IMR-90 (cell line): Measurements from ENCODE around the gene CD36. TPM values are rescaled to one million over a fixed set of nuclear protein-coding genes. Genes with fewer than 3 reads are reported as not detected.

Experiments used
- ATAC-seq: fragments of 200-7000 bp; cut with Tn5 transposase; 2 replicates; pipeline ENCODE4 v1.9.1; 2020; ENCODE audit warnings: low read depth, mild to moderate bottlenecking, moderate library complexity
- BruUV-seq: library from RNA; stranded (reverse); fragments of 400-500 nt; replicated peaks from 2 replicates; lab custom pipeline; 2021; lab: Mats Ljungman, UMichigan
- CTCF ChIA-PET: fragments of 300-600 bp; formaldehyde crosslinking; extraction: SDS; loops from one replicate; lab custom pipeline; 2021; ENCODE audit warnings: antibody characterized with exemption; lab: Yijun Ruan, JAX
- POLR2A ChIA-PET: fragments of 300-600 bp; sonication (Branson Sonifier 250); formaldehyde crosslinking; loops from one replicate; lab custom pipeline; 2022; ENCODE audit warnings: antibody characterized with exemption; ENCODE audit not compliant: unreplicated experiment; lab: Charles Lee
- DNase-seq: peaks from one replicate; pipeline ENCODE4 v3.0.0; 2013
- H2AFZ ChIP-seq: replicated peaks from 2 replicates; pipeline ENCODE3; 2013; ENCODE audit warnings: low read length, mild to moderate bottlenecking; ENCODE audit not compliant: poor library complexity
- H2AK5ac ChIP-seq: 2 replicates; pipeline ENCODE4 v1.6.1; 2013; ENCODE audit warnings: low read depth, low read length, inconsistent platforms
- H2AK9ac ChIP-seq: replicated peaks from 2 replicates; pipeline ENCODE3; 2013; ENCODE audit warnings: mild to moderate bottlenecking, low read depth, low read length, moderate library complexity; ENCODE audit not compliant: poor library complexity
- H2BK120ac ChIP-seq: 2 replicates; pipeline ENCODE4 v1.6.1; 2013; ENCODE audit warnings: low read depth, low read length, inconsistent platforms
- H2BK15ac ChIP-seq: 3 replicates; pipeline ENCODE4 v1.6.1; 2013; ENCODE audit warnings: low read depth, low read length, inconsistent platforms
- H2BK20ac ChIP-seq: 2 replicates; pipeline ENCODE4 v1.6.1; 2013; ENCODE audit warnings: low read depth, mild to moderate bottlenecking, inconsistent platforms, low read length, moderate library complexity
- H2BK5ac ChIP-seq: 2 replicates; pipeline ENCODE4 v1.6.1; 2013; ENCODE audit warnings: mild to moderate bottlenecking, low read depth, low read length, inconsistent platforms; ENCODE audit not compliant: poor library complexity, severe bottlenecking
- H3K14ac ChIP-seq: replicated peaks from 2 replicates; pipeline ENCODE4 v1.6.1; 2013; ENCODE audit warnings: low read depth, low read length, inconsistent platforms
- H3K18ac ChIP-seq: 2 replicates; pipeline ENCODE4 v1.6.1; 2013; ENCODE audit warnings: low read depth, low read length, control low read depth
- H3K23ac ChIP-seq: 2 replicates; pipeline ENCODE4 v1.6.1; 2013; ENCODE audit warnings: low read depth, low read length, inconsistent platforms
- H3K27ac ChIP-seq: 2 replicates; pipeline ENCODE4 v1.5.1; 2013; ENCODE audit warnings: mild to moderate bottlenecking, control low read depth, low read length; ENCODE audit not compliant: insufficient read depth
- H3K27me3 ChIP-seq: 2 replicates; pipeline ENCODE4 v1.6.1; 2013; ENCODE audit warnings: low read length; ENCODE audit not compliant: control insufficient read depth, insufficient read depth
- H3K36me3 ChIP-seq: 2 replicates; pipeline ENCODE4 v1.6.1; 2013; ENCODE audit warnings: low read length, mixed read lengths; ENCODE audit not compliant: control insufficient read depth, insufficient read depth
- H3K4ac ChIP-seq: 2 replicates; pipeline ENCODE4 v1.6.1; 2013; ENCODE audit warnings: low read depth, low read length, inconsistent platforms
- H3K4me1 ChIP-seq: 2 replicates; pipeline ENCODE4 v1.6.1; 2013; ENCODE audit warnings: low read length, mixed read lengths; ENCODE audit not compliant: control insufficient read depth, insufficient read depth
- H3K4me2 ChIP-seq: 2 replicates; pipeline ENCODE4 v1.6.1; 2013; ENCODE audit warnings: low read depth, mild to moderate bottlenecking, control low read depth, low read length, moderate library complexity
- H3K4me3 ChIP-seq: 2 replicates; pipeline ENCODE4 v1.5.1; 2013; ENCODE audit warnings: low read depth, mild to moderate bottlenecking, control low read depth, low read length, moderate library complexity; ENCODE audit not compliant: insufficient read depth
- H3K56ac ChIP-seq: 2 replicates; pipeline ENCODE4 v1.6.1; 2013; ENCODE audit warnings: low read length, inconsistent platforms; ENCODE audit not compliant: insufficient read depth; ENCODE audit errors: extremely low read depth
- H3K79me1 ChIP-seq, 2 experiments: 2 replicates each; pipeline ENCODE4 v1.6.1; 2013; ENCODE audit warnings: low read length in 2 of 2, inconsistent platforms in 1 of 2, low read depth in 1 of 2
- H3K9ac ChIP-seq: 2 replicates; pipeline ENCODE4 v1.6.1; 2013; ENCODE audit warnings: low read depth, low read length, control low read depth
- H3K9me1 ChIP-seq: 2 replicates; pipeline ENCODE4 v1.6.1; 2013; ENCODE audit warnings: low read length, inconsistent platforms; ENCODE audit not compliant: insufficient read depth
- H3K9me3 ChIP-seq: 2 replicates; pipeline ENCODE4 v1.6.1; 2013; ENCODE audit warnings: low read length; ENCODE audit not compliant: control insufficient read depth, insufficient read depth
- H4K20me1 ChIP-seq: 2 replicates; pipeline ENCODE4 v1.6.1; 2013; ENCODE audit warnings: low read length, inconsistent platforms; ENCODE audit not compliant: insufficient read depth
- H4K5ac ChIP-seq: 2 replicates; pipeline ENCODE4 v1.6.1; 2013; ENCODE audit warnings: mild to moderate bottlenecking, low read depth, low read length, control low read depth
- H4K8ac ChIP-seq, 2 experiments: 2 replicates each; pipeline ENCODE4 v1.6.1; 2013; ENCODE audit warnings: low read depth in 2 of 2, low read length in 2 of 2, control low read depth in 1 of 2, inconsistent platforms in 1 of 2
- H4K91ac ChIP-seq: 2 replicates; pipeline ENCODE4 v1.6.1; 2013; ENCODE audit warnings: low read depth, low read length, inconsistent platforms; ENCODE audit not compliant: insufficient read depth
- MAFK ChIP-seq: IDR thresholded peaks from 2 replicates; pipeline ENCODE4 v1.6.1; 2012; ENCODE audit warnings: low read depth, low read length, improper control_type of control experiment
- SMC3 ChIP-seq: fragments of 150-350 bp; IDR thresholded peaks from 2 replicates; pipeline ENCODE4 v1.6.1; 2016; ENCODE audit warnings: low read depth, mild to moderate bottlenecking, antibody characterized with exemption, low read length, moderate library complexity
- whole genome bisulfite sequencing, 2 experiments: methylation state at CpG; one replicate each; pipeline versions ENCODE4 v1.1.5 to v1.1.7; 2013; ENCODE audit warnings: missing lambda C conversion rate in 2 of 2; ENCODE audit not compliant: insufficient read length in 1 of 2; ENCODE audit errors: extremely low coverage in 2 of 2; 5-methylcytosine and 5-hydroxymethylcytosine counted together
- dilution Hi-C: fragments of 300-500 bp; cut with HindIII; formaldehyde crosslinking; loops from one replicate; pipeline ENCODE4 v1.14.3; 2018; ENCODE audit warnings: low sequenced_read_pairs; ENCODE audit not compliant: unreplicated experiment
- in situ Hi-C: fragments of 300-500 bp; cut with MboI; formaldehyde crosslinking; loops from 3 replicates; pipeline ENCODE4 v1.14.3; 2019; ENCODE audit warnings: low sequenced_read_pairs, inconsistent platforms, mixed read lengths
- intact Hi-C: fragments of 100-400 bp; cut with micrococcal nuclease; formaldehyde crosslinking; loops from 2 replicates; pipeline ENCODE4 v1.10.0; 2022
- polyA plus RNA-seq, 3 experiments: library from polyadenylated mRNA; depleted of rRNA; stranded (reverse); fragments of >200 nt; gene quantifications; 2 replicates each; pipeline ENCODE4 v1.2.3, GENCODE V29; 2012; ENCODE audit warnings: low replicate concordance in 1 of 3
- total RNA-seq: library from RNA; depleted of rRNA; stranded (reverse); fragments of >200 nt; gene quantifications from 2 replicates; pipeline ENCODE4 v1.2.3, GENCODE V29; 2012

CD36 gene
- total and polyA plus RNA-seq, 2 of the 4 experiments (the other 2 are of a cell fraction): 0.19 to 0.54 TPM

DNA sequence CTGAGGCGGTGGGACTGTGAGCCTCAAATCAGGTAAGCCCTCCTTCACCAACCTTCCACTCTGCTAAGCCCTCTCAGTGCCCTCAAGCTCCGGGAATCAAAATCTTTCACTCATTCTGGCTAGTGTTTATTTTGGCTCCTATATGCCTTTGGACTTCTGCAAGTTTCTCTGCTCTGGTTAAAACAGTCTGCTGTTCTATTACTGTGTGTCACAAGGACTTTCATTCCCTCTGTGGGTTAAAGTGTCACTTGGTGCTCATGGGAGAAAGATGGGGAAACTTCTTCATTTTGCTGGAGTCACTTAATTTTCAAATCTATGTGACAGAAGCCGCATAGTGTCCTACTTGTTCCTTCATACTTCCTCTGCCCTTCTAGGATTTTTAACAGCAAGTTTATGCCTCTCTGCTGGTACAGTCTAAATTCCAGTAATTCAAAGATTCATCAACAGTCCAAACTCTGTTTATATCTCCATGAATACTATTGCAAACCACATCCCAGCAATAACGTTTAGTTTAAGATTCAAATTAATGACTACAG is 61.3 kb downstream of the CD36 start:
- DNase-seq (peak; percentile 44), ATAC-seq (peak; percentile 79)
- peak overlapping the region; percentile 85 for H2BK20ac ChIP-seq
- H2BK5ac ChIP-seq: peak overlapping the region; percentile 87
- peak overlapping the region; percentile 10; the same call in 1 of the 2 replicates for H3K14ac ChIP-seq
- H2AK9ac ChIP-seq: no peak overlapping the region
- H3K4me3 ChIP-seq: no peak overlapping the region
- H4K8ac ChIP-seq: peak overlapping the region; percentile 62 to 75
- no peaks in the 10 kb centered on the region for H3K27me3 ChIP-seq
- intact Hi-C loops: loop anchor here (1.0 to 2.0 kb wide), 4 partner anchors 219 to 771 kb away; no protein-coding TSS in a partner anchor
- H3K9me1 ChIP-seq: no peaks in the 10 kb centered on the region; the same call in 1 of the 2 replicates
- ChIA-PET POLR2A (interaction anchor here (0.6 kb wide), 1 partner anchor 1608 kb away, joined by 3 read pairs; no protein-coding TSS in a partner anchor), CTCF (no interaction called here)
- in situ Hi-C loops: loop anchor here (5.0 to 10.0 kb wide), 3 partner anchors 218 to 758 kb away; partner anchors contain the start of gene SEMA3C
- peak overlapping the region; percentile 54; the same call in 1 of the 2 replicates for H3K9ac ChIP-seq
- H3K23ac ChIP-seq: peak overlapping the region; percentile 50; the same call in 1 of the 2 replicates
- no peaks in the 10 kb centered on the region for H4K20me1 ChIP-seq
- H3K4ac ChIP-seq: peak overlapping the region; percentile 73
- peak overlapping the region; percentile 75 for H4K91ac ChIP-seq
- no peak for TF ChIP-seq MAFK
- peak; percentile 6; the same call in 1 of the 2 replicates for TF ChIP-seq SMC3
- dilution Hi-C loops: no loop called here
- H3K36me3 ChIP-seq: no peaks in the 10 kb centered on the region
- H3K56ac ChIP-seq: 0 out of 2 replicates have a peak overlapping the region, but pooled peaks have one; percentile 64
- H2AK5ac ChIP-seq: peak overlapping the region; percentile 59
- H2BK15ac ChIP-seq: peak overlapping the region; percentile 66
- peak overlapping the region; percentile 59 for H3K27ac ChIP-seq
- H3K4me1 ChIP-seq: peaks cover 9% of the 10 kb centered on the region
- peak overlapping the region; percentile 95 for H4K5ac ChIP-seq
- no peaks in the 10 kb centered on the region for H3K79me1 ChIP-seq
- H2AFZ ChIP-seq: no peak overlapping the region
- peak overlapping the region; percentile 95 for H3K18ac ChIP-seq
- H3K9me3 ChIP-seq: no peaks in the 10 kb centered on the region
- peak overlapping the region; percentile 91 for H3K4me2 ChIP-seq
- WGBS, 2 experiments: 33% methylated on average over 2 of the region's 4 CpGs; no CpG with 5 or more reads in 1 of the 2 experiments
- no TSS peak for BruUV-seq
- peak overlapping the region; percentile 78 for H2BK120ac ChIP-seq
